C4-2B (cell line): ENCODE measurements around the gene ABHD4.

Experiments
- ZFX ChIP-seq: fragments of 450-650 bp; IDR thresholded peaks from 2 replicates; pipeline ENCODE4 v1.6.1; 2017
- TF ChIP-seq, protein P1 (sequence below): fragments of 450-650 bp; conservative IDR thresholded peaks from 2 replicates; pipeline ENCODE4 v1.5.1; 2017; ENCODE audit warnings: mild to moderate bottlenecking

DNA sequence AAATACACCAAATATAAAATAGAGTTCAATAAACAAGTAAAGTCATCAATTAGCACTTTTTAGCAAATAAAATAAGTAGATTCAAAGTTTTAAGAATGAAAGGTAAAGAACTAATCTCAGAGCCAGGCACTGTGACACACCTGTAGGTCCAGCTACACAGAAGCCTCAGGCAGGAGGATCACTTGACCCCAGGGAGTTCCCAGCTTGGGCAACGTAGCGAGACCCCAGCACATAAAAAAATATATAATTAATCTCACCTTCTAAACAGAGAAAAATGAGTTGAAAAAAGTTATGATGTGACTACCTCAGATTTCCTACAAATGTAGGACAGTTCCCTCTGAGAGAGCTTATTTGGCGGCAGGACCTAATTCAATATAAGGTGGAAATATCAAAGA, 28.4 kb upstream of the ABHD4 start:
- TF ChIP-seq, protein P1, sequence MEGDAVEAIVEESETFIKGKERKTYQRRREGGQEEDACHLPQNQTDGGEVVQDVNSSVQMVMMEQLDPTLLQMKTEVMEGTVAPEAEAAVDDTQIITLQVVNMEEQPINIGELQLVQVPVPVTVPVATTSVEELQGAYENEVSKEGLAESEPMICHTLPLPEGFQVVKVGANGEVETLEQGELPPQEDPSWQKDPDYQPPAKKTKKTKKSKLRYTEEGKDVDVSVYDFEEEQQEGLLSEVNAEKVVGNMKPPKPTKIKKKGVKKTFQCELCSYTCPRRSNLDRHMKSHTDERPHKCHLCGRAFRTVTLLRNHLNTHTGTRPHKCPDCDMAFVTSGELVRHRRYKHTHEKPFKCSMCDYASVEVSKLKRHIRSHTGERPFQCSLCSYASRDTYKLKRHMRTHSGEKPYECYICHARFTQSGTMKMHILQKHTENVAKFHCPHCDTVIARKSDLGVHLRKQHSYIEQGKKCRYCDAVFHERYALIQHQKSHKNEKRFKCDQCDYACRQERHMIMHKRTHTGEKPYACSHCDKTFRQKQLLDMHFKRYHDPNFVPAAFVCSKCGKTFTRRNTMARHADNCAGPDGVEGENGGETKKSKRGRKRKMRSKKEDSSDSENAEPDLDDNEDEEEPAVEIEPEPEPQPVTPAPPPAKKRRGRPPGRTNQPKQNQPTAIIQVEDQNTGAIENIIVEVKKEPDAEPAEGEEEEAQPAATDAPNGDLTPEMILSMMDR, result no peak
- no peak for TF ChIP-seq ZFX
